ENCODE results near the gene G6PD. TPM values are rescaled to one million over a fixed set of nuclear protein-coding genes. Genes with fewer than 3 reads are reported as not detected.
"Not testable (repeated sequence)": the region's sequence is repeated elsewhere in the genome, so short reads cannot be mapped to it uniquely, and the experiment has no call there.

G6PD gene
- total RNA-seq, 1 donor from 2014 or later, result 17.3 TPM

- no peak for DNase-seq
These were observed 3.8 kb downstream of the G6PD start for GRCh38 chrX:154542723-154543424.

DNA sequence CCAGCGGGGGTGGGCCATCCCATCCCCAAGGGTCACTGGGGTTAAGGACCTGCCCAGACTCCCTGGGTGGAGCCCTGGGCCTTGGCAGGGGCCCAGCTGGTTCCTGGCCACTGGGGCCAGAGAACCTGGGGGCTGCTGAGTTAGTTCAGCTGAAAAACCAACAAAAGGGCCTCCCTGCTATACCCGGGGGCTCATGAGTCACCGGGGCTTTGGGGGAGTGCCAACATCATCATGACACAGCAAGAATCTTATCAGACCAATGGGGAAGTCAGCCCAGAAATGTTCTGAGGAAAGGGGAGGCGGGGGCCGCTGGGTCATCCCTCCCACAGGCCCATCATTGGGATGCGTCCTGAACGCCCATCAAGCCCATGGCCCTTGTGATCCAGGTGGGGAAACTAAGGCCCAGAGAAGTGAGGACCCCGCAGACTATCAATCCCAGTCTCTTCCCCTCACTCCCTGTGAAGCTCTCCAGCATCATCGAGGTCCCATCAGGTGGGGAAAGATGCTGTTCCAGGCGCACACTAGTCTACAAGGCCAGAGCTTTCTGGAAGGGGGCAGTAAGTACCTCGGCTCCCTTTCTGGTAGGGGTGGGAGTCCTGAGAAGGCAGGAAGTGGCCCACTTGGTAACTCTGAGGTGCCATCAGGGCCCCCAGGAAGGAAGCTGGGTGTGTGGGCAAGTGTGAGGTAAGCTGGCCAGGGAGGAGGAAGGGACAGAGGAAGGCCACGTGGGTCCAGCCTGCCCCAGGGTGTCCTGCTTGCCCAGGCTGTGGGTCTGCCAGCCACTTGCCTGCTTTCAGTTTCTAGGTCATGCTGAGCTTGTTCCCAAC lies 4.5 kb downstream of the G6PD start:
- DNase-seq, result peak; percentile 19

GRCh38 chrX:154541589-154541895 lies 5.1 kb downstream of the G6PD start:
- DNase-seq, result no peak

DNA sequence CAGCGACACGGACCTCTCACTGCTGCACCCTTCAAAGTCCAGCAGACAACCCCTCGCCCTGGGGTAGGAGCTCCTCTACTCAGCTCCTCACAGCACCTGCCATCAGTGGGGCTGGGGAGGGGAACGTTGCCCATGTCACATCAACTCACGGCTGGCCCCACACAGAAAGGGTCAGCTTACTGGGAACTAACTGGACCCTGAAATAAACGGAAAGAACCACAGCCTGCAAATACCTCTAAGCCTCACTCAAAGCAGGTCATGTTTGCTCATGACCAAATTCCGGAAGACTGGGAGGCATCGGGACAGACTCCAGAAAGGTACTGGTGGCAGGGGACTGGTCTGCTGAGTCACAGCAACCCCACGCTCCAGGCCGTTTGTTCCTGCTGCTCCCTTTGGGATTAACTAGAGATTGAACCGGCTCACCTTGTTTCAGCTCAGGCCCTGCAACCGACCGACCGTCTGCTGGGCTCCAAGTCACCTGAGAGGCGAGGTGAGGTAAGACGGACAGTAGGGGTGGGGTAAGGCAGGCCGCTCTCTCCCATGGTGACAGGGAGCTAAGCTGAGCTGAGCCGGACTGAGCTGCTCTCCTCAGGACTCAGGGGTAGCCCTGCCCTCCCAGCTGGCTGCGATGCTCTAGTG lies 5.6 kb downstream of the G6PD start:
- no peak for DNase-seq

GRCh38 chrX:154540365-154540764 lies 6.3 kb downstream of the G6PD start:
- DNase-seq, result not testable (repeated sequence)

- DNase-seq, result no peak
These were observed 7.6 kb downstream of the G6PD start for GRCh38 chrX:154539077-154539476.

DNA sequence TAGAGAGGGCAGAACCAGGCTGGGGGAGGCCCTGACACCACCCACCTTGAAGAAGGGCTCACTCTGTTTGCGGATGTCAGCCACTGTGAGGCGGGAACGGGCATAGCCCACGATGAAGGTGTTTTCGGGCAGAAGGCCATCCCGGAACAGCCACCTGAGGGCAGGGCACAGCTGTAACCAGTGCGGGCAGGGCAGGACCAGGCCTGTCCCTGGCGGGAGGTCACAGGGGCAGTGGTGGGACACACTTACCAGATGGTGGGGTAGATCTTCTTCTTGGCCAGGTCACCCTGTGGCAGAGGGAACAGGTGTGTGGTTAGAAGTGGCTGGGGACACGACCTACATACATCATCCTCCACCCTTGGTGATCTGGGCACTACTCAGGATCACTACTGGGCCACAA lies 10.8 kb downstream of the G6PD start:
- DNase-seq, result no peak

DNA sequence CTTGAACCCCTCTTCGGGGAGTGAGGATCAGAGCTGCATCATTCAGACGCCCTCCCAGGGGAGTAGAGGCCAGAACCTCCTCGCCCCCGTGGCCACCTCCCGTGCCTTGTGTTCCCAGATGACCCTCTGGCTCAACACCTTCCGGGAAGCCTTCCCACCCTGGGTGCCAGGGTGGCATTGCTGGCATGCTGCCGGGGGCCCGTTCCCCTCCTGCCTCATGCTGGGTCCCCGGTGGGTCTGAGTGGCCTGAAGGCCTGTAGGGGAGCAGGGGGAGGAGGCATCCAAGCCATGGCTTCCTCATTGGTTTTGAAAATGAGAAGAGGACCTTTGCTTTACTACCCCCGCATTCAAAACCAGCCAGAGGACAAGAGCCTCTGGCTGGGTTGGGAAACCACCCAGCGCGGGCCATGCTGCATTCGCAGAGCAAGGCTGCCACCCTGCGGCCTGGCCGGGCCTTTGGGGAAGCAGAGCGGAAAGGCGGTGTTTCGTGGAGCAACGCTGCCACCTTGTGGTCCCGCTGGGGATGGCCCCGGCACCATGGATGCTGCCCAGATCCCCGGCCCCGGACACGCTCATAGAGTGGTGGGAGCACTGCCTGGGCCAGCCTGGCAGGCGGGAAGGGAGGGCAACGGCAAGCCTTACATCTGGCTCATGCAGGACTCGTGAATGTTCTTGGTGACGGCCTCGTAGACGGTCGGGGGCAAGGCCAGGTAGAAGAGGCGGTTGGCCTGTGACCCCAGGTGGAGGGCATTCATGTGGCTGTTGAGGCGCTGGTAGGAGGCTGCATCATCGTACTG lies 11.9 kb downstream of the G6PD start:
- DNase-seq, result peak; percentile 50

DNA sequence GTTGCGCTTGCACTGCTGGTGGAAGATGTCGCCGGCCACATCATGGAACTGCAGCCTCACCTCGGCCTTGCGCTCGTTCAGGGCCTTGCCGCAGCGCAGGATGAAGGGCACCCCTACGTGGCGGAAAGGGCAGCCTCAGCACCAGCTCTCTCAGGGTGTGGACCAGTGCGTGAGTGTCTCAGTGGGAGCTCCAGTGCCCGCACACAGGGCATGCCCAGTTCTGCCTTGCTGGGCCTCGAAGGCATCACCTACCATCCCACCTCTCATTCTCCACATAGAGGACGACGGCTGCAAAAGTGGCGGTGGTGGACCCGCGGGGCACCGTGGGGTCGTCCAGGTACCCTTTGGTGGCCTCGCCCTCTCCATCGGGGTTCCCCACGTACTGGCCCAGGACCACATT lies 14.0 kb downstream of the G6PD start:
- no peak for DNase-seq

DNA sequence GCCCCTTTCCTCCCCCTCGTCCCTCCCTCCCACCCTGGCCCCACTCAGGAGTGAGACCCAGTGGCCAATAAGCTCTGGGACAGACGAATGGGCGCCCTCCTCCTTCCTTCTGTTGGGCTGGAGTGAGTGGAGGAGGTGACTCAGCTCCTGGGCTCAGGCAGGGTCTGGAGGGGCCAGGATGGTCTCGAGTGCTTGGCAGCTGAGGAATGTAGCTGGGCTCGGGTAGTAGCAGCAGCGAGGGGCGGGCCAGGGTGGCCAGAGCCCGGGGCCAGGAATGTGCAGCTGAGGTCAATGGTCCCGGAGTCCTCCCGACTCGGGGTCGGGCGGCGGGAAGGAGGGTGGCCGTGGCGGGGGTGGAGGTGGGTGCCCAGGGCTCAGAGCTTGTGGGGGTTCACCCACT lies 15.0 kb downstream of the G6PD start:
- no peak for DNase-seq

GRCh38 chrX:154530286-154530685 lies 16.4 kb downstream of the G6PD start:
- no peak for DNase-seq

GRCh38 chrX:154529206-154529612 lies 17.4 kb downstream of the G6PD start:
- no peak for DNase-seq

DNA sequence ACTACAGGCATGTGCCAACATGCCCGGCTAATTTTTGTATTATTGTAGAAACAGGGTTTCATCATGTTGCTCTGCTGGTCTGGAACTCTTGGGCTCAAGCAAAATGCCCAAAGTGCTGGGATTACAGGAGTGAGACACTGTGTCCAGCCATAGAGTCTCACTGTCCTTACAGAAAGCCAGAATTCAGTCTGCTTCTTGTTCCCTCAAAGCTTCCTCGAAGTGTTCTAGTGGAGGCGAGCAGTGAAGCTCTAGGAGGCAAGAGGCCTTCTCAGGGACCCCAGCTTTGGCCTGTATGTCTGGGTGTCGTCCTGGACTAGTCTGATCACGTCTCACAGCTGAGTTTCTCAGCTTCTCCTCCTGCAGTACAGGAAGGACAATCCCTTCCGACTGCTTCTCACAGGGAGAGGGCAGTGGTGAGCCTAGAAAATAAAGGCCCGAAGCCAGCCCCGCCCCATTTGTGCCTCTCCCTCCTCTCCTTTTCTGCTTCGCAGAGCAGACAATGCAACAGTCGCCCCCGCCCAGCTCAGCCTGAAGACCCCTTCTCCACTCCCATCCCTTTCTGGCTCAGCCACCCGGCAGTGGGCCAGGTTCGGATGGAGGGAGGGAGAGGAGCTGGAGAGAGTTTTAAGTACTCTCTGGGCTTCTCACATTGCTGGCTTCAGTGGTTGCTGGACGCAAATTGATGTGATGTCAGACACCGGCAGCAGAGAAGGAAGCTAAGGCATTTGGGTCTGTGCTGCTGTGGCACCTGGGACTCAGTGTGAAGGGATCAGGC lies 19.6 kb downstream of the G6PD start:
- DNase-seq, result peak; percentile 61

DNA sequence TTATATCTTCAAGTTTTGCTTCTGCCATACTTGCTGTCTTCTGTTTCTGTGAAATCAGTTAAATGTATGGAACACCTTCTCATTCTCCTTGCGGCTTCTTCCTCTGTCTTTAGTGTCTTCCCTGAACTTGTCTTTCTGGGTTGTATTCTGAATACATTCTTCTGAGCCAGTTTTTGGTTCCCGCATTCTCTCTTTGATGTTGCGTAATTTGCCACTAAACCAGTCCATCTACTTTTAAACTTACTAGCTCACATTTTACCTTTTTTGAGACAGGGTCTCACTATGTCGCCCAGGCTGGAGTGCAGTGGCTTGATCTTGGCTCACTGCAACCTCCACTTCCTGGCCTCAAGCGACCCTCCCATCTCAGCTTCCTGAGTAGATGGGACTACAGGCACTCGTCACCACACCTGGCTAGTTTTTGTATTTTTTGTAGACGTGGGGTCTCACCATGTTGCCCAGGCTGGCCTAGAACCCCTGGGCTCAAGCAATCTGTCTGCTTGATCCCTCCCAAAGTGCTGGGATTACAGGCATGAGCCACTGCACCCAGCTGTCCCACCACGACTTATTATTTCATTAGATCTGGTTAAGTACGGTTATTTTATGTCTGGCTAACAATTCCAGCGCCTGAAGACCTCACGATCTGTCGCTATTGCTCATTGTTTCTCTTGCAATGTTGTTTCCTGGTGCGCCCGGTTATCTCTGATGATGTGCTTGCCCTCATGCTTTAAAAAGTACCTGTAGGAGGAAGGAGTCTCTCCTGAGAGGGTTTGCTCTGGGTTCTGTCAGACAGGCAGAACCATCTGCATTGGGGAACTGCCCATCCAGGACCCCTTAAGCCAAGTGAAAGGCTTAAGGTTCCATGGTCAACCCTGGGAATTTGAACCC lies 20.8 kb downstream of the G6PD start:
- DNase-seq, result no peak

DNA sequence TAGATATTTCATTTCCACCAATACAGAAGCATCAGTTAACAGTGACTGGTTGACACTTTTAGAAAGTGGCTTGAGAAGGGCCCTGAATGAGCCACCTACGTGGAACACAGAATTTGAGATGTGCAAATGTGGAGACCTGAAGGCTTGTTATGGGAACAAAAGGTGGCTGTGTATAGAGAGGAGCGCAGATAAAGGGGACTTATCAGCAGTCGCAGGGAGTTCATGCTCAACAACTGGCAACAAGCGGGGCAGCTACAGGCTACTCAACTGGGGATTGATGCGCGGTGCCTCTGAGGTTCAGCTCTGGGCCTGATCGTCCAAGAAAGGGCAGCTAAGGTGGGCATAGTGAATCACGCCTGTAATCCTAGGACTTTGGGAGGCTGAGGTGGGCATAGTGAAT lies 27.3 kb downstream of the G6PD start:
- no peak for DNase-seq

GRCh38 chrX:154517101-154517781 lies 29.4 kb downstream of the G6PD start:
- no peak for DNase-seq

- no peak for DNase-seq
These were observed 30.0 kb downstream of the G6PD start for GRCh38 chrX:154516656-154517100.

- peak; percentile 95 for DNase-seq
These were observed 30.5 kb downstream of the G6PD start, which contains the start of gene FAM3A for GRCh38 chrX:154515966-154516655. TSS of gene FAM3A (minus strand) at chrX:154516232. CDS start at chrX:154515772, 460 bp downstream.
